CD4-positive, alpha-beta memory T cell (primary cell): ENCODE data around the gene CCL2. TPM values are rescaled to one million over a fixed set of nuclear protein-coding genes. Genes with fewer than 3 reads are reported as not detected.

Experiments used
- CTCF ChIA-PET: fragments of 350-600 bp; sonication (Branson Sonifier 250); formaldehyde crosslinking; loops from one replicate; lab custom pipeline; 2021; ENCODE audit warnings: inconsistent platforms; ENCODE audit not compliant: partially characterized antibody; lab: Charles Lee
- POLR2A ChIA-PET: fragments of 350-600 bp; sonication (Branson Sonifier 250); formaldehyde crosslinking; loops from one replicate; lab custom pipeline; 2021; ENCODE audit not compliant: partially characterized antibody; lab: Charles Lee
- DNase-seq, 5 donors: peaks; one replicate each; pipeline versions ENCODE4 v3.0.0 to v3.0.0-alpha.2; 2020 to 2022; ENCODE audit warnings: mixed read lengths in 1 of 5
- H3K27ac ChIP-seq: one replicate; pipeline ENCODE4 v1.7.0; 2013; ENCODE audit warnings: low read depth, low read length
- H3K27me3 ChIP-seq: 2 replicates; pipeline ENCODE4 v1.7.0; 2013; ENCODE audit warnings: mild to moderate bottlenecking, low read length, moderate library complexity; ENCODE audit not compliant: insufficient read depth
- H3K36me3 ChIP-seq: 2 replicates; pipeline ENCODE4 v1.7.0; 2013; ENCODE audit warnings: mild to moderate bottlenecking, low read length, moderate library complexity; ENCODE audit not compliant: insufficient read depth
- H3K4me1 ChIP-seq: 2 replicates; pipeline ENCODE4 v1.7.0; 2013; ENCODE audit warnings: mild to moderate bottlenecking, low read length, moderate library complexity; ENCODE audit not compliant: insufficient read depth
- H3K4me3 ChIP-seq, 2 donors: one replicate each; pipeline ENCODE4 v1.7.0; 2013; ENCODE audit warnings: low read length in 2 of 2, mild to moderate bottlenecking in 1 of 2
- H3K9me3 ChIP-seq, 2 donors: one replicate each; pipeline ENCODE4 v1.7.0; 2013; ENCODE audit warnings: low read length in 2 of 2, control low read depth in 1 of 2; ENCODE audit not compliant: control insufficient read depth in 1 of 2
- H3K27ac Mint-ChIP-seq, 7 donors: one replicate each; pipeline ENCODE4 v1.8.0; 2020 to 2021; ENCODE audit warnings: mixed read lengths in 7 of 7, mild to moderate bottlenecking in 6 of 7, inconsistent platforms in 3 of 7, moderate library complexity in 3 of 7
- H3K27me3 Mint-ChIP-seq, 2 donors: one replicate each; pipeline ENCODE4 v1.8.0; 2020 to 2021; ENCODE audit warnings: mixed read lengths in 2 of 2
- H3K36me3 Mint-ChIP-seq, 2 donors: one replicate each; pipeline ENCODE4 v1.8.0; 2020 to 2021; ENCODE audit warnings: mixed read lengths in 2 of 2, inconsistent platforms in 1 of 2, mild to moderate bottlenecking in 1 of 2
- H3K4me1 Mint-ChIP-seq, 4 donors: one replicate each; pipeline ENCODE4 v1.8.0; 2020 to 2021; ENCODE audit warnings: mixed read lengths in 4 of 4, mild to moderate bottlenecking in 1 of 4
- H3K4me3 Mint-ChIP-seq, 8 donors: one replicate each; pipeline ENCODE4 v1.8.0; 2020 to 2021; ENCODE audit warnings: mixed read lengths in 8 of 8, mild to moderate bottlenecking in 7 of 8, moderate library complexity in 6 of 8, inconsistent platforms in 3 of 8
- H3K9me3 Mint-ChIP-seq, 8 donors: one replicate each; pipeline ENCODE4 v1.8.0; 2020 to 2021; ENCODE audit warnings: mixed read lengths in 8 of 8, mild to moderate bottlenecking in 5 of 8, inconsistent platforms in 3 of 8, moderate library complexity in 1 of 8
- intact Hi-C: fragments of 100-400 bp; cut with micrococcal nuclease; formaldehyde crosslinking; loops from one replicate; pipeline ENCODE4 v1.15.1; 2023
- polyA plus RNA-seq, 2 donors: library from polyadenylated mRNA; unstranded; fragments of 300-500 nt; fragmentation: Illumina TruSeq; gene quantifications; one replicate each; pipeline ENCODE4 v1.2.3, GENCODE V29; 2021
- total RNA-seq, 2 experiments: library from RNA; stranded (reverse); gene quantifications; one replicate each; pipeline ENCODE4 v1.2.3, GENCODE V29; 2021

CCL2 gene
- total and polyA plus RNA-seq, 4 experiments from 2014 or later: 16.7 to 20.7 TPM; not detected in 2

DNA sequence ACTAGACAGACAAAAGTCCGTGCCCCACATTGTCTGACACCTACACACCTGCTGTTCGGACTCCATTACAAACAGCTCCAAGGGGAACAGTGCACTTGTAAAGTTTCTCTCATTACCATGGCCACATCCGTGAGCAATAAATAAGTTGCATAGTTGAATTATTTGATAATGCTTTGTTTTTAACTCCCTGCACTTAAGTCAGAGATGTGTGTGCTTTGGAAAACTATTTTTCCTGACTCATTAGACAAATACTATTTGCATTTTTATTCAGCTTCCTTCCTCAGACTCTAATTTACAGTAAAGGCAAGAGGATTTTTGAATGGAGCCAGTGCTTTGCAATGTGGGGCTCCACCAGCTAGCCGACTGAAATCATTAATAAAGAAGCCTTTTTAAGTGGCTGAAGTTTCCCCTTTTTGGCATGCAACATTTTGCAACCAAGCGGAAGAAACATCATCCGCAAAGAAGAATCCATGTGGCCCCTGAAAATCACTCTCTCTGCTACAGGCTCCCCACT is 6.5 kb upstream of the CCL2 start:
- Histone ChIP-seq H3K27ac (no peak overlapping the region), H3K9me3 (no peaks in the 10 kb centered on the region), H3K27me3 (peaks cover 7% of the 10 kb centered on the region), H3K36me3 (no peaks in the 10 kb centered on the region), H3K4me3 (no peak overlapping the region), H3K4me1 (no peaks in the 10 kb centered on the region)
- peaks cover 0 to 3% (median 0%) of the 10 kb centered on the region in 8 donors for H3K9me3 Mint-ChIP-seq
- H3K4me1 Mint-ChIP-seq: no peaks in the 10 kb centered on the region
- POLR2A ChIA-PET: no interaction called here
- no peak for DNase-seq
- CTCF ChIA-PET: no interaction called here
- intact Hi-C loops: no loop called here
- H3K27ac Mint-ChIP-seq: no peak overlapping the region
- H3K4me3 Mint-ChIP-seq: no peak overlapping the region
- no peaks in the 10 kb centered on the region for H3K36me3 Mint-ChIP-seq
- H3K27me3 Mint-ChIP-seq: peaks cover 7 to 9% of the 10 kb centered on the region in 2 donors

DNA sequence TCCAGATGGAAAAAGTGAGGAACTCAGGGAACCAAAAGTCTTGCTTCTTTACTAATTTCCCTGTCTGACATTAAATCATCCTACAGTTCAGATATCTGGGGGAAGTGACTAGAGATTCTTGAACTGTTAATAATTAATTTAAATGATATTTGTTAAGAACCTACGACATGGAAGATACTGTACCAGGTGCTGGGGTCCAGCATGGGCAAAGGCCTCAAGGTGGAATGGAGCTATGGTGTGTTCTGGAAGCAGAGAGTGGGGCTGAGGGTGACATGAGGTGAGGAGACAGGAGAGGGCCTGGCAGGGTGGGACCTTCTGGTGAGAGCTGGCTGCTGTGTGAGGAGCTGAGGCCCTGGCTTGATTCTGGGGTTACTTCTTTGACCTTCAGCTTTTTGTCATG is 6.0 kb upstream of the CCL2 start:
- intact Hi-C loops: no loop called here
- Histone ChIP-seq H3K27ac (no peak overlapping the region), H3K4me1 (no peaks in the 10 kb centered on the region), H3K36me3 (no peaks in the 10 kb centered on the region), H3K27me3 (peaks cover 7% of the 10 kb centered on the region), H3K9me3 (no peaks in the 10 kb centered on the region), H3K4me3 (no peak overlapping the region)
- Mint-ChIP-seq H3K4me1 (no peaks in the 10 kb centered on the region), H3K27ac (no peak overlapping the region), H3K4me3 (no peak overlapping the region), H3K27me3 (peaks cover 7 to 12% of the 10 kb centered on the region in 2 donors), H3K9me3 (peaks cover 0 to 3% (median 0%) of the 10 kb centered on the region in 8 donors), H3K36me3 (no peaks in the 10 kb centered on the region)
- ChIA-PET POLR2A (no interaction called here), CTCF (no interaction called here)
- no peak for DNase-seq

- no peak overlapping the region for H3K27ac ChIP-seq
- H3K9me3 ChIP-seq: no peaks in the 10 kb centered on the region
- Mint-ChIP-seq H3K36me3 (no peaks in the 10 kb centered on the region), H3K9me3 (peaks cover 0 to 3% (median 0%) of the 10 kb centered on the region in 8 donors), H3K4me1 (no peaks in the 10 kb centered on the region), H3K27me3 (peaks cover 7 to 16% of the 10 kb centered on the region in 2 donors), H3K27ac (no peak overlapping the region), H3K4me3 (no peak overlapping the region)
- ChIA-PET CTCF (no interaction called here), POLR2A (no interaction called here)
- no peak overlapping the region for H3K4me3 ChIP-seq
- no peaks in the 10 kb centered on the region for H3K4me1 ChIP-seq
- no peak for DNase-seq
- H3K36me3 ChIP-seq: no peaks in the 10 kb centered on the region
- peaks cover 7% of the 10 kb centered on the region for H3K27me3 ChIP-seq
- intact Hi-C loops: no loop called here
These were observed 5.6 kb upstream of the CCL2 start for GRCh38 chr17:34249478-34249877.

- H3K36me3 Mint-ChIP-seq: no peaks in the 10 kb centered on the region
- CTCF ChIA-PET: no interaction called here
- peaks cover 14 to 26% of the 10 kb centered on the region in 2 donors for H3K27me3 Mint-ChIP-seq
These were observed 3.9 kb upstream of the CCL2 start for GRCh38 chr17:34251186-34251585.

DNA sequence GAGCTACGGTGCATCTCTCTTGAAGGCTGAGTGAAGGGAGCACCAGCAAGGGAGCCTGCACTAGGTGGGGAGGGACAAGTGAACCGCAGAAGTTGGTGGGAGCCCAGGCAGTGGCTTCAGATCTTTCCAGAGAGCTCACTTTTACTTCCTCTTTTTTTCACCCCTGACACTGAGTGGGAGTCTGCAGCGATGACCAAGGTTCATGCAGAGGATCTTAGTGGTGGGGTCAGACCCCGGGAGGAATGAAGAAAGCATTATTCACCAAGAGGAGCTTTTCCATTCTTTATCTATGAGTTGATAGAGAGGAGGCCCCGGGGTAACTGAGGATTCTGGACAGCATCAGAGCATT is 3.0 kb upstream of the CCL2 start:
- H3K27me3 Mint-ChIP-seq: peaks cover 15 to 31% of the 10 kb centered on the region in 2 donors
- ChIA-PET POLR2A (no interaction called here), CTCF (no interaction called here)
- H3K9me3 ChIP-seq: no peaks in the 10 kb centered on the region
- H3K4me1 Mint-ChIP-seq: peaks cover 0 to 4% (median 0%) of the 10 kb centered on the region in 4 donors
- H3K36me3 Mint-ChIP-seq: no peaks in the 10 kb centered on the region
- no peak overlapping the region for H3K4me3 Mint-ChIP-seq
- H3K4me3 ChIP-seq: no peak overlapping the region
- no peaks in the 10 kb centered on the region for H3K36me3 ChIP-seq
- no peaks in the 10 kb centered on the region for H3K9me3 Mint-ChIP-seq
- no peak for DNase-seq
- no peak overlapping the region for H3K27ac Mint-ChIP-seq
- H3K27me3 ChIP-seq: peaks cover 4% of the 10 kb centered on the region
- no peaks in the 10 kb centered on the region for H3K4me1 ChIP-seq
- intact Hi-C loops: no loop called here
- H3K27ac ChIP-seq: no peak overlapping the region

More at GRCh38 chr17:34251186-34251585, 3.9 kb upstream of the CCL2 start:
- H3K27me3 ChIP-seq: peaks cover 7% of the 10 kb centered on the region
- DNase-seq: no peak
- intact Hi-C loops: no loop called here
- Mint-ChIP-seq H3K4me1 (peaks cover 0 to 4% (median 0%) of the 10 kb centered on the region in 4 donors), H3K4me3 (no peak overlapping the region), H3K9me3 (peaks cover 0 to 3% (median 0%) of the 10 kb centered on the region in 8 donors), H3K27ac (no peak overlapping the region)
- no peaks in the 10 kb centered on the region for H3K36me3 ChIP-seq
- no peaks in the 10 kb centered on the region for H3K9me3 ChIP-seq
- no peak overlapping the region for H3K4me3 ChIP-seq
- no peak overlapping the region for H3K27ac ChIP-seq
- H3K4me1 ChIP-seq: no peaks in the 10 kb centered on the region
- POLR2A ChIA-PET: no interaction called here

DNA sequence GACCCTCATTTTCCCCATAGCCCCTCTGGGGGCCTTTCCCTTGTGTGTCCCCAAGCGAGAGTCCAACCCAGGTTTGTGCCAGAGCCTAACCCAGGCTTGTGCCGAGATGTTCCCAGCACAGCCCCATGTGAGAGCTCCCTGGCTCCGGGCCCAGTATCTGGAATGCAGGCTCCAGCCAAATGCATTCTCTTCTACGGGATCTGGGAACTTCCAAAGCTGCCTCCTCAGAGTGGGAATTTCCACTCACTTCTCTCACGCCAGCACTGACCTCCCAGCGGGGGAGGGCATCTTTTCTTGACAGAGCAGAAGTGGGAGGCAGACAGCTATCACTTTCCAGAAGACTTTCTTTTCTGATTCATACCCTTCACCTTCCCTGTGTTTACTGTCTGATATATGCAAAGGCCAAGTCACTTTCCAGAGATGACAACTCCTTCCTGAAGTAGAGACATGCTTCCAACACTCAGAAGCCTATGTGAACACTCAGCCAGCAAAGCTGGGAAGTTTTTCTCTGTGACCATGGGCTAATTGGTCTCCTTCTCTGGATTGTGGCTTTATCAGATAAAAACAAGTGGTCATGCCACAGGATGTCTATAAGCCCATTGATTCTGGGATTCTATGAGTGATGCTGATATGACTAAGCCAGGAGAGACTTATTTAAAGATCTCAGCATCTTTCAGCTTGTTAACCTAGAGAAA is 2.5 kb upstream of the CCL2 start:
- no peak overlapping the region for H3K27ac ChIP-seq
- Mint-ChIP-seq H3K27me3 (peaks cover 20 to 36% of the 10 kb centered on the region in 2 donors), H3K4me3 (no peak overlapping the region), H3K9me3 (no peaks in the 10 kb centered on the region), H3K27ac (no peak overlapping the region), H3K36me3 (no peaks in the 10 kb centered on the region), H3K4me1 (peaks cover 0 to 4% (median 0%) of the 10 kb centered on the region in 4 donors)
- no peaks in the 10 kb centered on the region for H3K9me3 ChIP-seq
- ChIA-PET POLR2A (no interaction called here), CTCF (no interaction called here)
- intact Hi-C loops: no loop called here
- no peaks in the 10 kb centered on the region for H3K4me1 ChIP-seq
- DNase-seq: no peak
- no peak overlapping the region for H3K4me3 ChIP-seq
- no peaks in the 10 kb centered on the region for H3K36me3 ChIP-seq
- H3K27me3 ChIP-seq: no peaks in the 10 kb centered on the region

- POLR2A ChIA-PET: no interaction called here
- Mint-ChIP-seq H3K27ac (no peak overlapping the region), H3K9me3 (no peaks in the 10 kb centered on the region), H3K36me3 (no peaks in the 10 kb centered on the region), H3K4me1 (peaks cover 0 to 4% (median 0%) of the 10 kb centered on the region in 4 donors), H3K27me3 (peaks cover 23 to 38% of the 10 kb centered on the region in 2 donors), H3K4me3 (no peak overlapping the region)
- Histone ChIP-seq H3K9me3 (no peaks in the 10 kb centered on the region), H3K27me3 (no peaks in the 10 kb centered on the region), H3K4me3 (no peak overlapping the region), H3K4me1 (no peaks in the 10 kb centered on the region), H3K27ac (no peak overlapping the region), H3K36me3 (no peaks in the 10 kb centered on the region)
- DNase-seq: no peak
- intact Hi-C loops: no loop called here
- CTCF ChIA-PET: no interaction called here
These were observed 2.0 kb upstream of the CCL2 start for GRCh38 chr17:34253139-34253525.
